Measurements from ENCODE around the gene POLH.
"Not testable (repeated sequence)": the region's sequence is repeated elsewhere in the genome, so short reads cannot be mapped to it uniquely, and the experiment has no call there.

Gene POLH

GRCh38 chr6:43575772-43576551 is at the start of gene POLH, which contains the start of gene XPO5:
Gene POLH, plus strand, starts transcription at chr6:43576185. Its CDS starts 6,135 bp downstream, at chr6:43582320.
Gene XPO5, minus strand, starts transcription at chr6:43576038. Its CDS starts 174 bp downstream, at chr6:43575864.
- peak; percentile 95 for FAIRE-seq
- peak; percentile 99 for DNase-seq (ENCODE audit: insufficient read length, low spot score)

- FAIRE-seq, result no peak
Measured at GRCh38 chr6:43532201-43532600, 43.8 kb upstream of the POLH start.

GRCh38 chr6:43538986-43539385 is 37.0 kb upstream of the POLH start:
- FAIRE-seq; DNase-seq (ENCODE audit: insufficient read length, low spot score): not testable (repeated sequence)

More at GRCh38 chr6:43532201-43532600, 43.8 kb upstream of the POLH start:
- no peak for DNase-seq (ENCODE audit: insufficient read length, low spot score)

GRCh38 chr6:43539409-43539808 is 36.6 kb upstream of the POLH start:
- FAIRE-seq; DNase-seq (ENCODE audit: insufficient read length, low spot score): not testable (repeated sequence)

- DNase-seq (ENCODE audit: insufficient read length, low spot score) (no peak), FAIRE-seq (no peak)
Measured at GRCh38 chr6:43540507-43540906, 35.5 kb upstream of the POLH start.

- DNase-seq (ENCODE audit: insufficient read length, low spot score) (no peak), FAIRE-seq (no peak)
Measured at GRCh38 chr6:43541774-43542471, 34.1 kb upstream of the POLH start.

GRCh38 chr6:43544461-43544860 is 31.5 kb upstream of the POLH start:
- DNase-seq (ENCODE audit: insufficient read length, low spot score) (no peak), FAIRE-seq (no peak)

- DNase-seq (ENCODE audit: insufficient read length, low spot score) (no peak), FAIRE-seq (no peak)
Measured at GRCh38 chr6:43547222-43547621, 28.8 kb upstream of the POLH start.

- not testable (repeated sequence) for FAIRE-seq; DNase-seq (ENCODE audit: insufficient read length, low spot score)
Measured at GRCh38 chr6:43557620-43558019, 18.4 kb upstream of the POLH start.

- no peak for FAIRE-seq
- no peak for DNase-seq (ENCODE audit: insufficient read length, low spot score)
Measured at GRCh38 chr6:43559328-43559727, 16.7 kb upstream of the POLH start.

- DNase-seq (ENCODE audit: insufficient read length, low spot score), result no peak
Measured at GRCh38 chr6:43570876-43571441, 5.0 kb upstream of the POLH start.

GRCh38 chr6:43572015-43572414 is 4.0 kb upstream of the POLH start:
- no peak for FAIRE-seq
- DNase-seq (ENCODE audit: insufficient read length, low spot score), result no peak

More at GRCh38 chr6:43570876-43571441, 5.0 kb upstream of the POLH start:
- no peak for FAIRE-seq

- peak; percentile 49 for DNase-seq (ENCODE audit: insufficient read length, low spot score)
Measured at GRCh38 chr6:43575105-43575771, 747 bp upstream of the POLH start.

GRCh38 chr6:43578748-43579147 is 2.8 kb downstream of the POLH start:
- FAIRE-seq (no peak), DNase-seq (ENCODE audit: insufficient read length, low spot score) (no peak)

More at GRCh38 chr6:43575105-43575771, 747 bp upstream of the POLH start:
- no peak for FAIRE-seq

- FAIRE-seq (no peak), DNase-seq (ENCODE audit: insufficient read length, low spot score) (no peak)
Measured at GRCh38 chr6:43579171-43579570, 3.2 kb downstream of the POLH start.

GRCh38 chr6:43582911-43583310 is 6.9 kb downstream of the POLH start:
- FAIRE-seq (no peak), DNase-seq (ENCODE audit: insufficient read length, low spot score) (no peak)

GRCh38 chr6:43584892-43585570 is 9.0 kb downstream of the POLH start:
- FAIRE-seq (no peak), DNase-seq (ENCODE audit: insufficient read length, low spot score) (no peak)

GRCh38 chr6:43588194-43588593 is 12.2 kb downstream of the POLH start:
- FAIRE-seq (no peak), DNase-seq (ENCODE audit: insufficient read length, low spot score) (no peak)

GRCh38 chr6:43589564-43589963 is 13.6 kb downstream of the POLH start:
- DNase-seq (ENCODE audit: insufficient read length, low spot score); FAIRE-seq: not testable (repeated sequence)

- no peak for DNase-seq (ENCODE audit: insufficient read length, low spot score)
- FAIRE-seq, result no peak
Measured at GRCh38 chr6:43593938-43594337, 18.0 kb downstream of the POLH start.

Data from HTR-8/SVneo (cell line).